T-helper 2 cell treated with Interferon-gamma antibody and Interleukin-4, amounts not matched to agents 100 ng/mL and 5 ng/mL, for 36 hours (primary cell): Measurements from ENCODE around the gene RBMS2. TPM values are rescaled to one million over a fixed set of nuclear protein-coding genes. Genes with fewer than 3 reads are reported as not detected.

Experiments
- intact Hi-C: fragments of 100-400 bp; cut with micrococcal nuclease; formaldehyde crosslinking; loops from one replicate; pipeline ENCODE4 v1.15.1; 2023
- total RNA-seq: library from RNA; stranded (reverse); gene quantifications from 2 replicates; pipeline ENCODE4 v1.2.3, GENCODE V29; 2022

The RBMS2 gene
- total RNA-seq, 1 donor from 2014 or later = 8.7 TPM

DNA sequence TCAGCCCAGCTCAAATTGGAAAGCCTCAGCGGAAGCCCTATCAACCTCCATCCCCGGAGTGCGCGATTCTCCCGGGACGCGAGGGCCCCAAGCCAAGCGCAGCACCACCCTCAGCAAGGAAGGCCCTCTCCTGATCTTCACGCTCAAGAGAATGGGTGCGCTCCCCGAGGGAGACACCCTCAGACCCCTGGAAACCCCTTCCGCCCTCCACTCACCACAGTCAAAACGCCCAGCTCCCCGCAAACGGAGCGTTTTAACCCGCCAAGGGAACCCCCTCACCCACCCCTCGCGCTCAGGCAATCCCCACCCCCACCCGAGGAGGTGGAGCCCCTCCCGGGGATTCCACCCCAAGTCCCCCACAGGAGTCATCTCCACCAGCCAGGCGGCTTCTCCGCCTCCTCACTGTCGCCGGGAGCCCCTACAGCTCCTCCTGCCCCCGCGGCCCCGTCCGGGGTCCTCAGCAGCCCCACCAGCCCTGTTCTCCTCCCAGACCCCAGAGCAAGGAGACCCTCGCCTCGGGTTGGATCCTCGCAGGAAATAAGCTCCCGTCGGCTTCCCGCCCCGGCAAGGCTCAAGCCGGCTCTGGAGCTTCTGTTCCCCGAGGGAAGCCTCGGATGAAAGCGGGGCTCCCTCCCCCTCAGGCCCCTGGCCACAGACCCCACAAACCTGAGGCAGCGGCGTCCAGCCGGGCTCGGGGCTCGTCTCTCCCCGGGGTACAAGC lies 108.0 kb downstream of the RBMS2 start:
- intact Hi-C loops = loop anchor here (5.0 to 10.0 kb wide), 5 partner anchors 295 to 1125 kb away; partner anchors contain the start of genes CDK4, IL23A, MARCHF9 and NAB2

DNA sequence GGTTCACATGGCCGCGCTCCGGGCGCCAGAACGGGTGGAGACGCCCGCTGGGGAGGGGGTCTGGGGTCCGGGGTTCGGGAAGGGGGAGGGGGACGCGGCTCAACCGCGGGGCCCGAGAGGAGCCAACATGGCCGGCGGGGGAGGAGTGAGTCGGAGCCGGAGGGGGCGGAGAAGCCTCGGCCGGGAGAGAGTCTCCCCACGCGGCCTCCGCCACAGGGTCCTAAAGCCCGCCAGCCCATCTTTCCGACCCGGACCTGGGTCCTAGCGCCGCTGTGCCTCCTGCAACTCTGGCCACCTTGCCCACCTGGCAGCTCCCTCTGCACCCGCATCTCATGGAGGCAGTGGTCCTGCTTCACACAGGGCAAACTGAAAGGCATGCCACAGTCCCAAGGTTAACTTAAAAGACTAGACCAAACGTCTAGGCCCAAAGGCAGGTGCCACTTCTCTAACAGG lies 108.6 kb downstream of the RBMS2 start, which contains the start of gene BAZ2A:
Gene BAZ2A, minus strand, starts transcription at position 147 of the 453 bp plus-strand sequence. CDS start 12,796 bp downstream, outside the sequence.
- intact Hi-C loops = loop anchor here (5.0 to 10.0 kb wide), 5 partner anchors 295 to 1125 kb away; partner anchors contain the start of genes CDK4, IL23A, MARCHF9 and NAB2

DNA sequence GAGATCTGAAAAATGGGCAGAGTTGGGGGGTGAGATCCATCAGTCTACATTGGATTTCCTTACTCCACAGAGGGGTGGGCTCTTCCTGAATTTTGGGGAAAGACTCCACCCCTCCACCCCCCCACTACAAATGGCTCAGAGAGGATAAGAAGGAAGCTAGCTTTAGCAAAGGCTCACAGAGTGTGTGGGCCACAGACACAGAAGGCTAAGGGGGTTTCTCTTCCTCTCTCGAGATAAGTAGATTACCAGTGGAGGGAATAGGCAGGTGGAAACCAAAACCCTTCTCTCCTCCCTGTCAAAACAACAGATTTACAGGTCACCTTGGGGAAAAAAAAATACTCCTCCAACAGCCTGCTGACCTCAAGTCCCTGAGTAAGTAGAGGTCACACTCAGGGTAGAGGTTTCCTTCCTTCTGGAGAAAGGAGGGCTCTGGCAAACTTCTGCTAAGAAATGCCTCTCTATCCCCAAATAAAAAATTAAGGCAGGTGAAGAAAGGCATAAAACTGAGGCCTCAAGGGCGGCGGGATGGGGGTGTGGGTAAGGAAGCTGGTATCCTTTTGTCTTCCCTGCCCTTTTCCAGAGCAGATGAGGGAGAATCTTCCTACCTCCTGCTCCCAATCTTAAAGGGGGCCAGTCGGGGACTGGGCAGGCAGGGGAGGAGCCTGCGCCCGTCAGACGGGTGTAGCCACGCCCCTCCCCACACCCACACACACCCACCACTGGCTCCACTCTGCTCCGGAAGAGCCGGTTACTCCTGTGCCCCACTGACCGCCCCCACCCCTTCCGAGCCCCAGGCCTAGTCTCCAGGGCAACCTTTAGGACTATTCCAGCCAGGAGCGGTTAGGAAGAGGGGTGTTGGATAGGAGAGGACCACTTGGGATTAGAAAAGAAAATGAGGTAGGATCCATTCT lies 110.4 kb downstream of the RBMS2 start:
- intact Hi-C loops = loop anchor here (5.0 to 10.0 kb wide), 5 partner anchors 297 to 1123 kb away; partner anchors contain the start of genes CDK4, IL23A, MARCHF9 and NAB2

DNA sequence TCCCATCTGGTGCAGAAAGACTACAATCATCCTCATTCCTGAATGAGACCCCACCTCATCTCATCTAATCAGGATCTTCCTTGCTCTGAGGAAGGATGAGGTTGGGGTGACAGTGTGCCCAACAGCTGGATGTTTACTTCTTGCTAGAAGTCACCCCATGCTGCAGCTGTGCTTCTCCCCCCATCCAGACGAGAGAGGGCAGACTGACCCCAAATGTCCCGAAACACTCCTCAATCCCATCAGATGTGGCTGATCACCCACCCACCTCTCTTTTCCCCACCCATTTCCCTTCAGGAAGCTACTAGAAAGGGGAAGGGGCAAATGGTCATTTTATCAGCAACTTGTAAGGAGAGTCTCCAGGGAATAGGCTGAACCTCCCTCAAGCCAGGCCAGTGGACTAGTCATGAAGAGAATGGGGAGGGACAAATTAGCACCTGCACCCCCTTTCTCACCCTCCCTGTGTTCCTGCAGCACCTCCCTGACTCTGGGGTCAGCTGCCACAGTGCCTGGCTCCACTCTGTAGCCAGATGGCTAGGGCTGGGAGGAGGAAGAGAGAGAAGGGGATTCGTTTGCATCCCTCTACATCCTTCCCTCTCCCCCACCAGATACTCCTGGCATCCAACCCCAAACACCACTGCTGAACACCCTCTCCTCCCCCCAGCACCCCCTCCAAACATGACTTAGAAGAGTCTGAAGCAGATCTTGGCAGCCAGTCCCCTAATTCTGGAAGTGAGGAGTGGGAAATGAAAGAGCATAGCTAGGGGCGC lies 111.3 kb downstream of the RBMS2 start:
- intact Hi-C loops = loop anchor here (5.0 to 10.0 kb wide), 5 partner anchors 298 to 1122 kb away; partner anchors contain the start of genes CDK4, IL23A, MARCHF9 and NAB2

DNA sequence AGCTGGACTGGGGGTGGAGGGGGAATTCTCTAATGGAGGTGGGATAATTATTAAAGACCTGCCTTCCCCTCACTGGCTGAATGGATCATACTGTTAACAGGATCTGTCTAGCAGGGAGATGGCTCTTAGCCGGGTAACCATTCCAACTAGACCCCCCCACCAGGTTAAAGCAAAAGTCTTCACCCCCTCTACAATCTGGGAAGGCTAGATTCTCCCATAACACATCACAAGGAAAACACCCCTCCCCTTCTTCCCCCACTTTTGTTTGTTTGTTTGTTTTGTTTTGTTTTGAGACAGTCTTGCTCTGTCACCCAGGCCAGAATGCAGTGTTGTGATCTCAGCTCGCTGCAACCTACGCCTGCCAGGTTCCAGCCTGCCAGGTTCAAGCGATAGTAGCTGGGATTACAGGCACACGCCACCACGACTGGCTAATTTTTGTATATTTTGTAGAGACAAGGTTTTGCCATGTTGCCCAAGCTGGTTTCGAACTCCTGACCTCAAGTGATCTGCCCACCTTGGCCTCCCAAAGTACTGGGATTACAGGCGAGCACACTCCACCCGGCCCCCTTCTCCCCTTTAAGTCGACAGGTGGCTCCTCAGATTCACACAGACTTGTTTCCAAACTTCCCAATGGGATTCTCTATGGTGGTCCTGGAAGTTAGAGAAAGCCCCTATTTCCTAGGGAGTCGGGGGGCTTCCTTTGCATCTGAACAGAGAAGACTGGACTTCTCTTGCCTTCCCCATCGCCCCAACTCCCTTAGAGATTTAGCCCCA lies 112.0 kb downstream of the RBMS2 start:
- intact Hi-C loops = loop anchor here (5.0 to 10.0 kb wide), 5 partner anchors 299 to 1121 kb away; partner anchors contain the start of genes CDK4, IL23A, MARCHF9 and NAB2

DNA sequence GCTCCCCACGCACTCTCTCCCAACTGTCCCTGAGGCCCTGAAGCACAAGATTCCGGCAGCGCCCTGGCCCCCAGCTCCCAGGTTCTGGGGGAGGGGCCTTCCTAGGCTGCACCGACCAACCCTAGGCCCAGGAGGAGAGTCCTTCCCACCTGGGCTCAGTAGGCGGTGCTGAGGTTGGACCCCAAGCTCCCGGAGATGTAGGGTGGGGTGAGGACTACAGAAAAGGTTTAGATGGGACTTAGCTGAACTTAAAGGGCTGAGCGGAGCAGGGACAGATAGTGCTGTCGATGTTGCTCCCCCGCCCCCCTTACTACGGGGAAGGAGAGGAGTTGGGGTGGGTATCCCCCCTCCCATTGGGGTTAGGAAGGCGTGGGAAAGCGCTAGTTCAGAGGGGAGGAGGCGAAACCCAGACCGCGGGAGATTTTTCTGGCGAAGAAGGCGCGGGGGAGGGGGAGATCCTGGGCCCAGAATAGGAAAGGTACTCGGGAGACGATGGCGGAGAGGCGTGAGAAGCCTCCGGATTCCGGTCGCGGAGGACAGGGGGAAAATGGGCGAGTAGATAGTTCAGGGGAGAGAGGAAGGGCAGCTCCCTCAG lies 112.7 kb downstream of the RBMS2 start:
- intact Hi-C loops = loop anchor here (5.0 to 10.0 kb wide), 5 partner anchors 300 to 1120 kb away; partner anchors contain the start of genes CDK4, IL23A, MARCHF9 and NAB2

DNA sequence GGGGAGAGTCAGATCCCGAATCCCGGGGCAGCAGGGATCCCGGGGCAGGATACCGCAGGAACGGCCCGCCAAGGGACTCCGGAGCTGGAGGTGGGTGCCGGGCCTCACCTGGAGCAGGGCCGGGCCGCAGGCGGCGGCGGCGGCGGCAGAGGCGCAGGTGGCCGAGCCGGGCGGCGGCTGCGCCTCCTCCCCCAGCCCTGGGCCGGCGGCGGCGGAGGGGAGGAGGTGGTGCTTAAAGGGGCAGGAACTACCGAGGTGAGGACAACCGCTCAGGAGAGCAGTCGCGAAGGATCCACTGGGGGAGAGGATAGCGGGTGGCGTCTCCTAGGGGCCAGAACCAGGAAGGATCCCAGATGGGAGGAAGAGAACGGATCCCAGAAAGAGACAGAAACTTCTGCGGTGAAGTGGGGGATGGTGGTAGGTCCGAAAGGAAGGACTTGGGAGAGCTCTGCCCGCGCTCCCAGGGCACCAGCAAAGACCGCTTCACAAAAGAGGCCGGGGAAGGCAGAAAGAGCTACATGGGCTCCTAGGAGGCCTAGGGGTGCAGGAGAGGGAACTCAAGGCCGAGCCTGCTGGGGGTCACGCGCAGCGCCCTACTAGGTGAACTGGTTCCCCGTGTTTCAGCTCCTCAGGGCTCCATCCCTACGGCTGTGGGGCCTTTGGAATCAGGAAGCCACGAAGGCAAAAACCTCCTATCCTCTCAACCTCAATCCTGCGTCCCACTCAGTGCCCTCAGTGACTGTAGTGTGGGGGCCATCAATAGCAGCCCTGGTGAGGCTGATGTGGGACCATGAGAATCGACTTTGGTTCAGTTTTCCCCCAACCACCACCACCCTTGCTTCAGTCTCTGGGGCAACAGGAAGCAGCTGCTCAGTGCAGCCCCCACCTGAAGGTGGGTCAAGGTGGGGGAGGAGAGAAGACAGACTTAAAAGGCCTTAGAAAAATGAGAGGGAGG lies 113.5 kb downstream of the RBMS2 start:
- intact Hi-C loops = loop anchor here (5.0 to 10.0 kb wide), 7 partner anchors 300 to 1120 kb away; partner anchors contain the start of genes CDK4, IL23A, MARCHF9 and NAB2

DNA sequence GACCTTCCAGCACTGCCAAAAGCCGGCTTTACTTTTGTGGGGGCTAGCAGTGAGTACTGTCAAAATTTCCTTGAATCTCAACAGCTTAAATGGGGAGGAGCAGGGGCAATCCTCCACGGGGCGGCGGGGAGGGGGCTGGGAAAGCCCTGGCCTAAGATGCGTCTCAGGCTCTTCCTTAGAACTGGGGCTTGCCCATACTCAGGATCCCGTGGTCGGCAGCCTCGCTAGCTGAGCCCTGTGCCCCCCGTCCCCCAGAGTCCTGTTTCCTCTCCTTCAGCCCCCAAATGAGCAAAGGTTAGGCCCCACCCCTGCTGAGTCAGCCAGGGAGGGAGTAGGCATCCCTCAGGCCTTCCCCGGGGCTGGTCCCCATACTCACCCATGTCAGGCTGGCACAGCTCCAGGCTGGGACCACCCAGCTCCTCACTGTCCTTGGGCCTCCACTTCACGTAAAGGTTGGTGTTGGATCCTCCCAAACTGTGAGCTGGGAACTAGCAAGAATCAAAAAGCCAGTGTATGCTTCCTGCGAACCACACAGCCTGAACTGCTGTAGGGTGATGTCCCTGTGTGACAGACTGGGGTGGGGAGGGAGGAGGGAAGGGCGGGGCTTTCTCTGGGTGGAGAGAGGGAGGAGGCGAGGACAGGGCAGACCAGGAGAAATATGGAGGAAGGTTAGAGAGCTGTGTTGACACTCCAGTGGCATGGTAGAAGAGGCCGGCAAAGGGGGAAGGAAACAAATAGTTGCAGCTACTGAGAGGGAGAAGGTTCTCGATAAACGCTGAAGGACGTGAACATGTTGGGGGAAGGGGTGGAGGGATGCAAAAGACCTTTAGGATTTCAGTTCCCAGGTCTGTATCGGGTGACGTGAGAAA lies 114.4 kb downstream of the RBMS2 start:
- intact Hi-C loops = loop anchor here (1.0 to 10.0 kb wide), 11 partner anchors 8 to 1119 kb away; partner anchors contain the start of genes CDK4, ESYT1, IL23A and MARCHF9

DNA sequence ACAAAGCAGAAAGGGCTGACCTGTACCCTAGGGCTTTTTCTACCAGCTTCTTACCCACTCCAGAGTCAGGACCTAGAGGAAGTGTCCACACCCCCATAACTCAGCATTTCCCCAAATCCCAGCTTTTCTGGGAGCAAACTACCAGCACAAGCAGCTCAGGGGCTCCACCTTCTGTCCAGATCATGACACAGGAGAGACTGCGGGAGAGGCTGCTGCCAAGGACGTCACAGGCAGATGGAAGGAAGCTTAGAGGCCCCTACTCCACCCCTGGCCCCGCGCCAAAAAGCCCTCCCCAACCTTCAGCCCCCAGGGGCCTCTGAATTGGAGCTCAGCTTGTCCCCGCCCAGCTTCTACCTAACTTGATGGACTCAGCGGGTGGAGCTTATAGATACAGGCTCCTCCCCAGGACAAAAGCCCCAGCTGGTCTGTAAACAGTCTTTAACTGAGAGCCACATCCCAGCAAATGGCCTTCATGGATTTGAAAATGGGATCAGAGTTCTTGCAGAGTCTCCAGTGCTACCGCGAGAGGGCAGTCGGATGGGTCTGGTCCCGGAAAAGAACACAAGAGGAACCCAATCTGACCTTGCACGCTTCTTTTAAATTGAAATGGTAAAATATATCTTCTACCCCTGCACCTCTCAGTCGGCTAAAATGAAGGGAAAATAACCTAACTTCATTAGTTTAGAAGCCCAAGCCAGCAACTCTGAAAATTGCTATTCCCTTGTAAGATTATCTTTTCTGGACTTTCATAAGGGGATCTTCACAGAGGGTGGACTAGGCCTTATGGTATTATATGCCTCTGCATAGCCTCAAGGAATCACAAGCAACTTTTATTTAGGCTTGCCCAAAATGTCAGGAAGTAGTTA lies 115.3 kb downstream of the RBMS2 start:
- intact Hi-C loops = loop anchor here (1.0 to 10.0 kb wide), 11 partner anchors 9 to 1118 kb away; partner anchors contain the start of genes CDK4, ESYT1, IL23A and MARCHF9

DNA sequence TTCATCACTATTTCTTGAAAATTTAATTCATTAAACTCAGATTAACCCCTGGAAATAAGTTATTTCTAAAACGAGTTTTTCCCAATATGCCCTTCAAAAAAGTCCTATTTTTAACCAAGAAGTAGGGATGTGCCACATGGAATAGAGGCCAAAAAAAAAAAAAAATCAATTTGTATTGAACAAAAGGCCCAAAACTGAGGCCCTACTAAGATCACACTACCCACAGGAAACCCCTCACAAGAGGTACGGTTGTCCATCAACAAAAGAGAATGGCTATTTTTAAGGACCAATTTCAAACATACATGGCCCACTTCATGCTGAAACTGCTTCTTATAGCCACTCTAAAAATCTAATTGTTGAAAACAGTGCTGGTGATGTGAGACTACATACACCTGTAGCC lies 116.0 kb downstream of the RBMS2 start:
- intact Hi-C loops = loop anchor here (2.0 to 10.0 kb wide), 9 partner anchors 51 to 1117 kb away; partner anchors contain the start of genes CDK4, ESYT1, IL23A and MARCHF9

DNA sequence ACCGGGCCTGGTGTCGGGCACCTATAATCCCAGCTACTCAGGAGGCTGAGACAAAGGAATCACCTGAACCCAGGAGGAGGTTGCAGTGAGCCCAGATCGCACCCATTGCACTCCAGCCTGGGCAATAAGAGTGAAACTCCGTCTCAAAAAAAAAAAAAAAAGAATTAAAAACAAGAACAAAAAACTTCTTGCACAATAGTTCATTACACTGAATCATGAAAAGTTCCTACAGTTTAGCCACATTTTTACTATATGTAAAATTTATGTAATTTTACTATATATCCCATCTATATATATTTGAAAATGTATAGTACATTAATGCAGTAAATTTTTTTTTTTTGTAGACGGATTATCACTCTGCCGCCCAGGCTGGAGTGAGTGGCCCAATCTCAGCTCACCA lies 119.6 kb downstream of the RBMS2 start:
- intact Hi-C loops = no loop called here

DNA sequence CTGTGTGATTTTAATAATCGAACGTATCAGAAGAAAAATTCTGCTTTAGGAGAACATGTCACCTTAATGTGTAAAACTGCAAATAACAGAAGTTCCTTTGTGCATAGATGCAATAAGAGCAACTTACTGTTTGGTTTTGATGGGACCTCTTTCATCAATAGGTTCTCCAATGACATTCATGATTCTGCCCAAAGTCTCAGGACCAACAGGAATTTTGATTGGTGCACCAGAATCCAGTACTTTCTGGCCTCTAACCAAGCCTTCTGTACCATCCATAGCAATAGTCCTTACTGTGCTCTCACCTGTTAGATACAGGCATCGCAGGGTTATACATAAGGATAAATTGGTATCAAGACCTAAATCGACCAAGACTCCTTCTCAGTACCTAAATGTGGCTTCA lies 123.0 kb downstream of the RBMS2 start:
- intact Hi-C loops = no loop called here

DNA sequence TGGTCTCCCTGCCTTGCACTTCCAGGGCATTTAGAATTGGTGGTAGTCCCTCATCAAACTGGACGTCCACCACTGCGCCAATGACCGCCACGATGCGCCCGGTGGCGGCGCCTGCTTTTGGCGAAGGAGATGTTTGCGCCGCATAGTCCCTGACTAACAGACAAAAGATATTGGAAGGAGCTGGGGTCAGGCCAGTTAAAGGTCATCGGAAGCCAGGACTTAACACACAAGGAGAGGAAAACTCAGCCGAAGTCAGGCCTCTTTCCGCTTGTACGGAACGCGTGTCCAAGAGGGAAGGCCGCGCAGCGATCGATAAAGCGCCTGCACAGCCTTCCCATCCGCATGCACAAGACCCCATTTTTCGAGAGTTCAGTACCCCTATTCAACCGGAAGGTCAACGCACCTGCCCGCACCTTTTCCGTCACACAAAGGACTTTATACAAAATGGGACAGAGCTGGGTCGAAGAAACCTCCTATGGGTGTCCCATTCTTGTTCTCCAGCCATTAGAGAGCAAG lies 123.6 kb downstream of the RBMS2 start:
- intact Hi-C loops = no loop called here
